Vagina (tissue), 2 donors: Measurements from ENCODE around the gene SNRNP200.

ENCODE experiments used
- CTCF ChIP-seq, 3 experiments: fragments of 450-650 bp in 2 of 3; fragments of 200-600 bp in 1 of 3; sonication (generic) in 1 of 3; IDR thresholded peaks; one replicate each; pipeline ENCODE4 v1.5.1; 2017 to 2019; ENCODE audit warnings: antibody characterized with exemption in 3 of 3, mild to moderate bottlenecking in 2 of 3, moderate library complexity in 2 of 3
- POLR2A ChIP-seq, 2 donors: fragments of 450-650 bp; IDR thresholded peaks; one replicate each; pipeline ENCODE4 v1.6.1; 2017; ENCODE audit warnings: antibody characterized with exemption in 2 of 2, mild to moderate bottlenecking in 2 of 2, moderate library complexity in 2 of 2

- TF ChIP-seq POLR2A (IDR thresholded peaks at IDR 0.05): no peak
- TF ChIP-seq CTCF (IDR thresholded peaks at IDR 0.05): no peak
Observed at GRCh38 chr2:96243843-96244242, 61.5 kb downstream of the SNRNP200 start.
